ENCODE measurements around the gene POLQ. TPM values are rescaled to one million over a fixed set of nuclear protein-coding genes. Genes with fewer than 3 reads are reported as not detected.
A peak's percentile ranks its signal among the peaks of the same experiment; 100 is the strongest.

Gene POLQ
- total RNA-seq, 1 donor from 2014 or later: 1.2 TPM

- Mint-ChIP-seq H3K9me3 (ENCODE audit: unreplicated experiment) (no peaks in the 10 kb centered on the region), H3K4me1 (ENCODE audit: unreplicated experiment) (no peaks in the 10 kb centered on the region), H3K4me3 (ENCODE audit: unreplicated experiment) (no peak overlapping the region), H3K27ac (ENCODE audit: unreplicated experiment) (no peak overlapping the region), H3K27me3 (ENCODE audit: unreplicated experiment) (no peaks in the 10 kb centered on the region), H3K36me3 (ENCODE audit: unreplicated experiment) (no peaks in the 10 kb centered on the region)
- DNase-seq (ENCODE audit: extremely low spot score, unreplicated experiment): no peak
- no peak for TF ChIP-seq CTCF (IDR thresholded peaks at IDR 0.05)
Measured at GRCh38 chr3:121531269-121531668, 14.5 kb downstream of the POLQ start.

GRCh38 chr3:121529308-121529707 is 16.5 kb downstream of the POLQ start:
- DNase-seq (ENCODE audit: extremely low spot score, unreplicated experiment): no peak
- Mint-ChIP-seq H3K4me3 (ENCODE audit: unreplicated experiment) (no peak overlapping the region), H3K4me1 (ENCODE audit: unreplicated experiment) (no peaks in the 10 kb centered on the region), H3K27me3 (ENCODE audit: unreplicated experiment) (no peaks in the 10 kb centered on the region), H3K36me3 (ENCODE audit: unreplicated experiment) (no peaks in the 10 kb centered on the region), H3K27ac (ENCODE audit: unreplicated experiment) (no peak overlapping the region), H3K9me3 (ENCODE audit: unreplicated experiment) (no peaks in the 10 kb centered on the region)
- peak; percentile 66 for TF ChIP-seq CTCF (IDR thresholded peaks at IDR 0.05)

- H3K9me3 Mint-ChIP-seq (ENCODE audit: unreplicated experiment): peaks cover 11% of the 10 kb centered on the region
- H3K4me1 Mint-ChIP-seq (ENCODE audit: unreplicated experiment): peaks cover 16% of the 10 kb centered on the region
- peaks cover 8% of the 10 kb centered on the region for H3K36me3 Mint-ChIP-seq (ENCODE audit: unreplicated experiment)
- no peak for DNase-seq (ENCODE audit: extremely low spot score, unreplicated experiment)
- no peak for TF ChIP-seq CTCF (IDR thresholded peaks at IDR 0.05)
- no peaks in the 10 kb centered on the region for H3K27me3 Mint-ChIP-seq (ENCODE audit: unreplicated experiment)
- no peak overlapping the region for H3K4me3 Mint-ChIP-seq (ENCODE audit: unreplicated experiment)
- no peak overlapping the region for H3K27ac Mint-ChIP-seq (ENCODE audit: unreplicated experiment)
Measured at GRCh38 chr3:121520510-121520909, 25.3 kb downstream of the POLQ start.

- Mint-ChIP-seq H3K4me3 (ENCODE audit: unreplicated experiment) (no peak overlapping the region), H3K4me1 (ENCODE audit: unreplicated experiment) (peaks cover 16% of the 10 kb centered on the region), H3K36me3 (ENCODE audit: unreplicated experiment) (peaks cover 8% of the 10 kb centered on the region), H3K27me3 (ENCODE audit: unreplicated experiment) (no peaks in the 10 kb centered on the region), H3K9me3 (ENCODE audit: unreplicated experiment) (peaks cover 15% of the 10 kb centered on the region), H3K27ac (ENCODE audit: unreplicated experiment) (peak overlapping the region; percentile 70)
- no peak for TF ChIP-seq CTCF (IDR thresholded peaks at IDR 0.05)
- DNase-seq (ENCODE audit: extremely low spot score, unreplicated experiment): no peak
Measured at GRCh38 chr3:121517953-121518655, 27.7 kb downstream of the POLQ start.

- Mint-ChIP-seq H3K27me3 (ENCODE audit: unreplicated experiment) (no peaks in the 10 kb centered on the region), H3K4me1 (ENCODE audit: unreplicated experiment) (peaks cover 16% of the 10 kb centered on the region), H3K27ac (ENCODE audit: unreplicated experiment) (no peak overlapping the region), H3K36me3 (ENCODE audit: unreplicated experiment) (peaks cover 8% of the 10 kb centered on the region), H3K4me3 (ENCODE audit: unreplicated experiment) (no peak overlapping the region), H3K9me3 (ENCODE audit: unreplicated experiment) (peaks cover 15% of the 10 kb centered on the region)
- DNase-seq (ENCODE audit: extremely low spot score, unreplicated experiment): no peak
- no peak for TF ChIP-seq CTCF (IDR thresholded peaks at IDR 0.05)
Measured at GRCh38 chr3:121515862-121516261, 29.9 kb downstream of the POLQ start.
